ENCODE results near the gene KPRP. TPM values are rescaled to one million over a fixed set of nuclear protein-coding genes. Genes with fewer than 3 reads are reported as not detected.
A peak's percentile ranks its signal among the peaks of the same experiment; 100 is the strongest.

Gene KPRP
- total RNA-seq, 1 experiment from 2014 or later = not detected

GRCh38 chr1:152728986-152729385 is 28.8 kb upstream of the KPRP start:
- H3F3A ChIP-seq (ENCODE audit: low read length, unreplicated experiment) = no peaks in the 10 kb centered on the region

DNA sequence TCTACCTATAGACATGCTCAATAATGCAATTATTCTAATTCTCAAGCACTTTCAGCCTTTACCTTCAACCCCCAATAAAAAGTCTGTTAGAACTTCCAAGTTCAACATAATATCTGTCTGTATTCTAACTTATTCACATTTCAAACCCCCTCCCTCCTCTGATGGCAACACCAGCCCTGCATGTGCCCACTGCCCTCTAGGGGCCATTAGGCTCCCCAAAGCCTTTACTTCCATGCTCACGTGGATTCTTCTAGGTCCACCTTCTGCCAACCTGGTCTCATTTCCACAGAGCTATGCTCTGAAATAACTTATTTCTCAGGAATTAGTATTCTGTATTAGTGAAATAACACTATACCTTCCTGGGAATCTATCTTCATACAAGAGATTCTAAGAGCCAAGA is 22.2 kb upstream of the KPRP start:
- no TSS peak for BruUV-seq (replicated peaks)
- no peaks in the 10 kb centered on the region for H4K20me1 ChIP-seq (ENCODE audit: low read length)
- peak; percentile 18 for DNase-seq
- ChIA-PET POLR2A (ENCODE audit: unreplicated experiment) (no interaction called here), CTCF (no interaction called here)
- H3K27me3 ChIP-seq (ENCODE audit: low read length) = peaks cover 13% of the 10 kb centered on the region; the same call in 1 of the 2 replicates
- no peaks in the 10 kb centered on the region for H3K9me3 ChIP-seq (ENCODE audit: low read length)
- no peak overlapping the region for H2AFZ ChIP-seq (ENCODE audit: low read length)
- no peaks in the 10 kb centered on the region for H3K36me3 ChIP-seq (ENCODE audit: low read depth, low read length)
- no peak for ATAC-seq
- H3F3A ChIP-seq (ENCODE audit: low read length, unreplicated experiment) = no peaks in the 10 kb centered on the region
- no peaks in the 10 kb centered on the region for H3K4me1 ChIP-seq (ENCODE audit: insufficient read depth, low read length)
- H3K4me3 ChIP-seq (ENCODE audit: low read length) = no peak overlapping the region
- no peak overlapping the region for H3K9ac ChIP-seq (ENCODE audit: low read length)
- H3K4me2 ChIP-seq (ENCODE audit: low read length) = no peak overlapping the region
- no peaks in the 10 kb centered on the region for H3K79me2 ChIP-seq (ENCODE audit: low read length)
- TF ChIP-seq EZH2 (IDR thresholded peaks at IDR 0.05; ENCODE audit: low read length, unreplicated experiment) = no peak
- peak; percentile 62 for TF ChIP-seq CTCF (conservative IDR thresholded peaks at IDR 0.05; ENCODE audit: low read depth, low read length)
- no peaks in the 10 kb centered on the region for H3K9me2 ChIP-seq (replicated peaks; ENCODE audit: low read length)
- intact Hi-C loops (cut with micrococcal nuclease) = no loop called here
- H3K27ac ChIP-seq (ENCODE audit: low read length) = no peak overlapping the region

More at GRCh38 chr1:152728986-152729385, 28.8 kb upstream of the KPRP start:
- Histone ChIP-seq H3K9me3 (ENCODE audit: low read length) (no peaks in the 10 kb centered on the region), H3K9ac (ENCODE audit: low read length) (no peak overlapping the region), H3K4me3 (ENCODE audit: low read length) (no peak overlapping the region), H2AFZ (ENCODE audit: low read length) (no peak overlapping the region), H3K9me2 (replicated peaks; ENCODE audit: low read length) (no peaks in the 10 kb centered on the region), H3K36me3 (ENCODE audit: low read depth, low read length) (no peaks in the 10 kb centered on the region), H3K4me2 (ENCODE audit: low read length) (no peak overlapping the region), H3K79me2 (ENCODE audit: low read length) (no peaks in the 10 kb centered on the region), H3K4me1 (ENCODE audit: insufficient read depth, low read length) (no peaks in the 10 kb centered on the region), H3K27ac (ENCODE audit: low read length) (no peak overlapping the region), H3K27me3 (ENCODE audit: low read length) (peaks cover 45% of the 10 kb centered on the region), H4K20me1 (ENCODE audit: low read length) (no peaks in the 10 kb centered on the region)
- BruUV-seq (replicated peaks) = no TSS peak
- DNase-seq (no peak), ATAC-seq (no peak)
- ChIA-PET CTCF (no interaction called here), POLR2A (ENCODE audit: unreplicated experiment) (no interaction called here)
- intact Hi-C loops (cut with micrococcal nuclease) = no loop called here
- TF ChIP-seq EZH2 (IDR thresholded peaks at IDR 0.05; ENCODE audit: low read length, unreplicated experiment) = no peak

- no peaks in the 10 kb centered on the region for H3K9me3 ChIP-seq (ENCODE audit: low read length)
- no peak overlapping the region for H3K4me3 ChIP-seq (ENCODE audit: low read length)
- no peaks in the 10 kb centered on the region for H3K4me1 ChIP-seq (ENCODE audit: insufficient read depth, low read length)
- ChIA-PET POLR2A (ENCODE audit: unreplicated experiment) (no interaction called here), CTCF (no interaction called here)
- intact Hi-C loops (cut with micrococcal nuclease) = no loop called here
- H3K36me3 ChIP-seq (ENCODE audit: low read depth, low read length) = no peaks in the 10 kb centered on the region
- no peak overlapping the region for H3K27ac ChIP-seq (ENCODE audit: low read length)
- no peak overlapping the region for H3K9ac ChIP-seq (ENCODE audit: low read length)
- H3K4me2 ChIP-seq (ENCODE audit: low read length) = no peak overlapping the region
- H2AFZ ChIP-seq (ENCODE audit: low read length) = no peak overlapping the region
- no peaks in the 10 kb centered on the region for H3K79me2 ChIP-seq (ENCODE audit: low read length)
- no peaks in the 10 kb centered on the region for H3K9me2 ChIP-seq (replicated peaks; ENCODE audit: low read length)
- TF ChIP-seq CTCF (conservative IDR thresholded peaks at IDR 0.05; ENCODE audit: low read depth, low read length) (no peak), EZH2phosphoT487 (IDR thresholded peaks at IDR 0.05; ENCODE audit: borderline replicate concordance, low read length) (no peak), EZH2 (IDR thresholded peaks at IDR 0.05; ENCODE audit: low read length, unreplicated experiment) (no peak)
- ATAC-seq (no peak), DNase-seq (no peak)
- peaks cover 9% of the 10 kb centered on the region; the same call in 1 of the 2 replicates for H3K27me3 ChIP-seq (ENCODE audit: low read length)
- no TSS peak for BruUV-seq (replicated peaks)
- no peaks in the 10 kb centered on the region for H3F3A ChIP-seq (ENCODE audit: low read length, unreplicated experiment)
- H4K20me1 ChIP-seq (ENCODE audit: low read length) = no peaks in the 10 kb centered on the region
These were observed 19.8 kb upstream of the KPRP start for GRCh38 chr1:152737997-152738396.
